ENCODE measurements around the gene FADS2.

FADS2 gene

GRCh38 chr11:61846362-61847020 lies 18.4 kb downstream of the FADS2 start:
- DNase-seq (ENCODE audit: low read depth in 2 of 2, low spot score in 1 of 2), result no peak

DNA sequence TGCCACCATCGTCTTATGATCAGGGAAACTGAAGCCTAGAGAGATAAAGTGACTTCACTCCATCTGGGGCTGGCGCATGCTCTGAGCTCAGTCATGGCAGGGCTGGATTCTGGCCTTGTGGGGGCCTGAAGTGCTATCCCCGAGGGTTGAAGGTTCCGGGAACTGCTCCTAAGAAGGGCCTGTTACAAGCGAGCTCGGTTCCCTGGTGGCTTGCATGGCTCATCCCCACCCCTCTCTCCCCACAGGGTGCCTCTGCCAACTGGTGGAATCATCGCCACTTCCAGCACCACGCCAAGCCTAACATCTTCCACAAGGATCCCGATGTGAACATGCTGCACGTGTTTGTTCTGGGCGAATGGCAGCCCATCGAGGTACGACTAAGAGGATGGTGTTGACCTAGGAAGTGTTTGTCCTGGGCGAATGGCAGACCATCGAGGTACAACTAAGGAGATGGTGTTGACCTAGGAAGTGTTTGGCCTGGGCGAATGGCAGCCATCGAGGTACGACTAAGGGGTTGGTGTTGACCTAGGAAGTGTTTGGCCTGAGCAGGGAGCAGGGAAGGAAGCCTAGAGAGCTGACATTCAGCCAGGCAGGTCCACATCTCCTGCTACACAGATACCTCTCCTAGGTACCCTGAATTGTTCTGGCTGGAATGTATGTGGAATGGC lies 19.9 kb downstream of the FADS2 start:
- DNase-seq (ENCODE audit: low read depth in 2 of 2, low spot score in 1 of 2), result no peak

DNA sequence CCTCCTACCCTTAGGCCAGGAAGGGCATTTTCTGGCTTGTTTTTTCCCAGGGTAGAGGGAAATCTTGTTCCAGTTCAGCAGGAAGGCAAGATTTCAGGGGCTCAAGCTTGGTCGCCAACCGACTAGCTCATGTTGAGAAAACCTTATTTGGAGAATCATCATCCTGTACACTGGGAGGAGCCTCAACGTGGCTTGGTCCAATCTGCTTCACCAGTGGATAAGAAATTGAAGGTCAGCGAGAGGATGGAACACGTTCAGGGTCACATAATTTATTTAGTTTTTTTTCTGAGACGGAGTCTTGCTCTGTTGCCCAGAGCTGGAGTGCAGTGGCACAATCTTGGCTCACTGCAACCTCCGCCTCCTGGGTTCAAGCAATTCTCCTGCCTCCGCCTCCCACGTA lies 20.5 kb downstream of the FADS2 start:
- no peak for DNase-seq (ENCODE audit: low read depth in 2 of 2, low spot score in 1 of 2)

- no peak for DNase-seq (ENCODE audit: low read depth in 2 of 2, low spot score in 1 of 2)
These were observed 22.6 kb downstream of the FADS2 start for GRCh38 chr11:61850687-61851086.

GRCh38 chr11:61851113-61851899 lies 23.2 kb downstream of the FADS2 start:
- DNase-seq (ENCODE audit: low read depth in 2 of 2, low spot score in 1 of 2), result no peak

DNA sequence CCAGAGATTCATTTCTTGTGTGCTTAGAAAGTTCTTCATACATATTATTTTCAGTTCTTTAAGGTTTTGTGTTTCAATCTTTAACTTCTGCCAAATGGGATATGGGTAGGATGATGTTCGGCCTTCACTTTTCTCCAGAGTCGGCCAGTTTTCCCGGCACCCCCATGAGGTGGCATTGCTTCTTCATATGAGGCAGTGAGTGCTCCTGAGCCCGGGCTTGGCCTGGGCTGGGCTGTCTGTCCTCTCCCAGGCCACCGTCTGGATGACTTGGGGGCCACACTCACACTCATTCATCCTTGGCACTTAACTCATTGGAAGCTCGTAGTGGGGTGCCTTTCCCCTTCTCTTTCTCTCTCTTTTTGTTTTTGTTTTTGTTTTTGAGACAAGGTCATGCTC lies 23.8 kb downstream of the FADS2 start:
- no peak for DNase-seq (ENCODE audit: low read depth in 2 of 2, low spot score in 1 of 2)

GRCh38 chr11:61853698-61854169 lies 25.6 kb downstream of the FADS2 start:
- no peak for DNase-seq (ENCODE audit: low read depth in 2 of 2, low spot score in 1 of 2)

DNA sequence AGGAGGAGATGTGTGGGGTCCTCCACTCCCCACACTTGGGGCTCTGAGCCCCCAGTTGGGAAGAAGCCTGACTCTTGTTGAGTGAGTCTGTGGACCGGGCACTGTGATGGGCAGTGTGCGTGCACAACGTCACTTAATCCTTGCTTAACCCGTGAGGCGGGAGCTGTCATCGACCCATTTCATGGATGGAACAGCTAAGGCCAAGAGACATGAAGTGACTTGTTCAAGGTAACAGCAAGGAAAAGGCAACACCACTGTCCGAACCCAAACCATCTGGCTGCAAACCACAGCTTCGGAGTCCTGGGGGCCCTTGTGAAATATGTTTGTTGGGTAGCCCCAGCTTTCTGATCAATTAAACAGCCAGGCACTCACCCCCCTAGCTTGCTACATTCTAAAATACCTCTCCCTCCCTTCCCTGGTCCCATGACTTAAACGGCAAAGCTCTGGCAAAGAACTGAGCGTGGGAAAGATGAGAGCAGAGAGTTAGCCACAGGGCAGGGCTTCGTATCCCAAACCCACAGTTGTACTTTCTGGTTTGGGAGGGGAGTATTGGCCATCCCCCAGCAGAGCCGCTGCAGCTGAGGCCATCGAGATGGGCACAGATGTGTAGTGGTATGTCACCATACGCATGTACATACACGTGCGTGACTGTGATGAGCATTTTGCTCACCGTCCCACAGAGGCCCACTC lies 26.3 kb downstream of the FADS2 start:
- DNase-seq (ENCODE audit: low read depth in 2 of 2, low spot score in 1 of 2), result no peak

DNA sequence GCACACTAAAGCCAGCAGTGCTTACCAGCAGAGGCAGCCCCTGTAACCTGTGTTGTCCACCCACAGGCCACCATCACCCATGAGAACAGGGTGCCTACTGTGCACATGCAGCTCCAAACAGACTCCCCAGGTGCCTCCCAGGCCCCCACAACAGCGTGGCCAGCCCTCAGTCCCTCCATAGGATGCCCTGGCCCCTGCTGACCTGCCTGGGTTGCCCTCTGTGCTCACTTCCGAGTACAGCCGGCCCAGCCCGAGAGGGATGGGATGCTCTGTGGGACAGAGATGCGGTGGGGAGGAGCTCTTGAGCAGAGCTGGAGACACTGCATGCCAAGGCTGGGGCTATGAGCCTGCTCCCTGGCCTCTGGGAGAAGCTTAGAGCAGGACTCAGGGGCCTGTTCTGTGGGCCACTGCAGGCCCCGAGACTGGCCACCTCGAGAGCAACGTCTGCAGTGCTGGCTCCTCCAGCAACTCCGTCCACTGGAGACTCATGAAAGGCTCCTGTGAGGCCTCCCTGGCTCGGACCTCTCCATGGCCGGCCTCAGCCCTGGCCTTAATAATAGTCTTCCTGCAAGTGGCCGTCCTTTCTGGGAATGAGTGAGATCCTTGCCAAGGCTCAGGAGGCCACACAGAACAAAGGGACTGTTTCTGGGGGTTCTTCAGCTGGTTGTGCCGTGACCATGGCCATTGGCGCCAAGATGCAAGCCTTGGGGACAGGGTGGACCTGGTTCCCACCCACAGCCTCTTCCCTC lies 27.0 kb downstream of the FADS2 start:
- no peak for DNase-seq (ENCODE audit: low read depth in 2 of 2, low spot score in 1 of 2)

- no peak for DNase-seq (ENCODE audit: low read depth in 2 of 2, low spot score in 1 of 2)
These were observed 28.0 kb downstream of the FADS2 start for GRCh38 chr11:61855939-61856680.

GRCh38 chr11:61860054-61860903 lies 32.2 kb downstream of the FADS2 start:
- DNase-seq (ENCODE audit: low read depth in 2 of 2, low spot score in 1 of 2), result no peak

- no peak for DNase-seq (ENCODE audit: low read depth in 2 of 2, low spot score in 1 of 2)
These were observed 33.5 kb downstream of the FADS2 start for GRCh38 chr11:61861634-61862033.

GRCh38 chr11:61862714-61863547 lies 34.8 kb downstream of the FADS2 start:
- DNase-seq (ENCODE audit: low read depth in 2 of 2, low spot score in 1 of 2), result no peak

- DNase-seq (ENCODE audit: low read depth in 2 of 2, low spot score in 1 of 2), result no peak
These were observed 35.5 kb downstream of the FADS2 start for GRCh38 chr11:61863548-61864081.

- no peak for DNase-seq (ENCODE audit: low read depth in 2 of 2, low spot score in 1 of 2)
These were observed 37.0 kb downstream of the FADS2 start for GRCh38 chr11:61864814-61865775.

GRCh38 chr11:61866231-61866957 lies 38.3 kb downstream of the FADS2 start:
- DNase-seq (ENCODE audit: low read depth in 2 of 2, low spot score in 1 of 2), result no peak
